Tibial nerve (tissue), 4 donors: ENCODE results near the gene GABRD. TPM values are rescaled to one million over a fixed set of nuclear protein-coding genes. Genes with fewer than 3 reads are reported as not detected.

Experiments
- DNase-seq, 2 donors: peaks; one replicate each; pipeline ENCODE4 v3.0.0-alpha.2; 2019; ENCODE audit warnings: low spot score in 2 of 2
- H3K27ac ChIP-seq, 4 donors: fragments of 200-600 bp; sonication (generic) in 3 of 4; one replicate each; pipeline ENCODE4 v1.5.1; 2017 to 2019; ENCODE audit warnings: mild to moderate bottlenecking in 1 of 4
- H3K27me3 ChIP-seq, 2 donors: fragments of 200-600 bp; sonication (generic) in 1 of 2; one replicate each; pipeline versions ENCODE4 v1.5.1 to v1.6.0; 2017 to 2019
- H3K36me3 ChIP-seq, 3 donors: fragments of 200-600 bp; sonication (generic); one replicate each; pipeline ENCODE4 v1.5.1; 2018 to 2019
- H3K4me1 ChIP-seq, 4 donors: fragments of 200-600 bp; sonication (generic) in 3 of 4; one replicate each; pipeline ENCODE4 v1.5.1; 2017 to 2019
- H3K4me3 ChIP-seq, 4 donors: fragments of 200-600 bp; sonication (generic) in 3 of 4; one replicate each; pipeline ENCODE4 v1.5.1; 2017 to 2019; ENCODE audit warnings: mild to moderate bottlenecking in 1 of 4, moderate library complexity in 1 of 4
- H3K9me3 ChIP-seq, 4 donors: fragments of 200-600 bp; sonication (generic) in 3 of 4; one replicate each; pipeline ENCODE4 v1.5.1; 2017 to 2019
- CTCF ChIP-seq, 5 experiments: fragments of 200-600 bp in 3 of 5; fragments of 450-650 bp in 2 of 5; sonication (generic) in 3 of 5; IDR thresholded peaks; one replicate each; pipeline ENCODE4 v1.5.1; 2016 to 2019; ENCODE audit warnings: antibody characterized with exemption in 5 of 5, mild to moderate bottlenecking in 3 of 5, moderate library complexity in 2 of 5
- EP300 ChIP-seq, 2 donors: sonication (generic); formaldehyde crosslinking; IDR thresholded peaks; one replicate each; pipeline ENCODE4 v1.6.1; 2017; ENCODE audit warnings: antibody characterized with exemption in 2 of 2, mild to moderate bottlenecking in 1 of 2
- POLR2A ChIP-seq, 2 donors: fragments of 450-650 bp; IDR thresholded peaks; one replicate each; pipeline ENCODE4 v1.6.1; 2017; ENCODE audit warnings: antibody characterized with exemption in 2 of 2, mild to moderate bottlenecking in 2 of 2, moderate library complexity in 2 of 2
- WGBS, 2 donors: methylation state at CpG; one replicate each; pipeline ENCODE4 v1.1.5; 2018; 5-methylcytosine and 5-hydroxymethylcytosine counted together
- total RNA-seq, 4 donors: library from RNA; depleted of rRNA; stranded (reverse); fragments of >200 nt; gene quantifications; one replicate each; pipeline ENCODE4 v1.1.0, GENCODE V29; 2016

Gene GABRD
- total RNA-seq, 4 donors from 2014 or later = 1.0 TPM; not detected in 3

GRCh38 chr1:2055911-2056575 is 36.9 kb downstream of the GABRD start:
- H3K4me3 ChIP-seq = no peak overlapping the region
- H3K4me1 ChIP-seq = peaks cover 0 to 1% (median 0%) of the 10 kb centered on the region in 4 donors
- no peaks in the 10 kb centered on the region for H3K36me3 ChIP-seq
- H3K27me3 ChIP-seq = peaks cover 0 to 28% of the 10 kb centered on the region in 2 donors
- no peak overlapping the region for H3K27ac ChIP-seq
- H3K9me3 ChIP-seq = no peaks in the 10 kb centered on the region
- TF ChIP-seq POLR2A (IDR thresholded peaks at IDR 0.05) (no peak), EP300 (IDR thresholded peaks at IDR 0.05) (no peak), CTCF (IDR thresholded peaks at IDR 0.05) (no peak)
- no peak for DNase-seq
- 87 to 89% methylated on average over 25 to 29 of the region's 29 CpGs for WGBS, 2 donors

DNA sequence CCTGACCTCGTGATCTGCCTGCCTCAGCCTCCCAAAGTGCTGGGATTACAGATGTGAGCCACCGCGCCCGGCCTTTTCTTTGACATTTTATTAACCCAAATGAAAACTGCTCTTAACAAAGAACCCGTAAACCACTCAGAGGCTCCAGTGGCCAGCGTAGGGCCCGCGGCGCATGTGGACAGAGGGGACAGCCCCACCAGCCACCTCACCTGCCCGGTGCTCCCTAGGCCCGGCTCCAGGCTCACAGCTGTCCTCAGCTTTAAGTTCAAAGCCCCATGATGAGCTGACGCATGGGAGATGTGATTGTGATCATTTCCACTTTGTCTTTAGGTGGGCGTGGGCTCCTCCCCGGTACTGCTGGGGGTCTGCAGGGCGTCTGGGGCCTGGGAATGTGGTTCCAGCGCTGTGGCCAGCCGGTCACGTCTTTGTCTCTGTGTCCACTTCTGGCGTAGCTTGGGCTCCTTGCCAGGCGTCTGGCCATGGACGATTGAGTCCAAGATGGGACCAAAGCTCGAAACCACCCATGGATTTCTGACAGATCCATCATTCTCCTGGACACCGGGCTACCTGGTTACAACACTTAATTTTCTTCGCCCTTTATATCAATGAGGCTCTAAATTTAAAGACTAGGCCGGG is 37.9 kb downstream of the GABRD start:
- H3K4me1 ChIP-seq = no peaks in the 10 kb centered on the region
- TF ChIP-seq CTCF (IDR thresholded peaks at IDR 0.05) (no peak), EP300 (IDR thresholded peaks at IDR 0.05) (no peak), POLR2A (IDR thresholded peaks at IDR 0.05) (no peak)
- no peak overlapping the region for H3K4me3 ChIP-seq
- H3K9me3 ChIP-seq = no peaks in the 10 kb centered on the region
- H3K27me3 ChIP-seq = peaks cover 0 to 22% of the 10 kb centered on the region in 2 donors
- WGBS, 2 donors = 90 to 92% methylated on average over 25 of the region's 25 CpGs
- no peaks in the 10 kb centered on the region for H3K36me3 ChIP-seq
- DNase-seq = no peak
- no peak overlapping the region for H3K27ac ChIP-seq

- no peak for DNase-seq
- 81 to 82% methylated on average over 33 to 35 of the region's 35 CpGs for WGBS, 2 donors
- no peak overlapping the region for H3K4me3 ChIP-seq
- H3K4me1 ChIP-seq = no peaks in the 10 kb centered on the region
- TF ChIP-seq POLR2A (IDR thresholded peaks at IDR 0.05) = no peak
- TF ChIP-seq EP300 (IDR thresholded peaks at IDR 0.05) = no peak
- TF ChIP-seq CTCF (IDR thresholded peaks at IDR 0.05) = no peak
- H3K9me3 ChIP-seq = peaks cover 0 to 10% (median 0%) of the 10 kb centered on the region in 4 donors
- peaks cover 0 to 5% of the 10 kb centered on the region in 2 donors for H3K27me3 ChIP-seq
- no peaks in the 10 kb centered on the region for H3K36me3 ChIP-seq
- H3K27ac ChIP-seq = no peak overlapping the region
These were observed 40.3 kb downstream of the GABRD start for GRCh38 chr1:2059290-2059953.

DNA sequence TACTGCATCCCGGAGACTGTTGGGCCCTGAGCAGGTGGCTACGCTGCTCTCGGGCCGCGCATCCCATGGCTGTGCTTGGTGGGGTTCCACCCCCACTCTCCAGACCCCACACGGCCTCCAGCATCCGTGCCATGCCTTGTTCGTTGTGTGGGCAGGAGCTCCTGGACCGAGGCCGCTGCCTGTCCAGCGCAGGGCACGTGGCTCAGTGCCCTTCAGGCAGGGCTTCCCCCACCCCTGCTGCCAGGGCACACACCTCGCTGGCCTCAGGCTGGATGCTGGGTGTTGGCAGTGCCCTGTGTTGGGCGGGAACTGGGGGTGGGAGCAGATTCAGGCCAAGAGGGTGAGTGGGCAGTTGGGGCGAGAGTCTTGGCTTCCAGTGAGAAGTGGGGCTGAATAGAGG is 40.9 kb downstream of the GABRD start:
- H3K4me3 ChIP-seq = no peak overlapping the region
- H3K9me3 ChIP-seq = peaks cover 0 to 16% (median 0%) of the 10 kb centered on the region in 4 donors
- H3K4me1 ChIP-seq = no peaks in the 10 kb centered on the region
- peaks cover 0 to 5% of the 10 kb centered on the region in 2 donors for H3K27me3 ChIP-seq
- DNase-seq = no peak
- H3K27ac ChIP-seq = no peak overlapping the region
- WGBS, 2 donors = 55 to 65% methylated on average over 15 of the region's 15 CpGs
- no peaks in the 10 kb centered on the region for H3K36me3 ChIP-seq
- TF ChIP-seq POLR2A (IDR thresholded peaks at IDR 0.05) = no peak
- TF ChIP-seq CTCF (IDR thresholded peaks at IDR 0.05) = no peak
- no peak for TF ChIP-seq EP300 (IDR thresholded peaks at IDR 0.05)

DNA sequence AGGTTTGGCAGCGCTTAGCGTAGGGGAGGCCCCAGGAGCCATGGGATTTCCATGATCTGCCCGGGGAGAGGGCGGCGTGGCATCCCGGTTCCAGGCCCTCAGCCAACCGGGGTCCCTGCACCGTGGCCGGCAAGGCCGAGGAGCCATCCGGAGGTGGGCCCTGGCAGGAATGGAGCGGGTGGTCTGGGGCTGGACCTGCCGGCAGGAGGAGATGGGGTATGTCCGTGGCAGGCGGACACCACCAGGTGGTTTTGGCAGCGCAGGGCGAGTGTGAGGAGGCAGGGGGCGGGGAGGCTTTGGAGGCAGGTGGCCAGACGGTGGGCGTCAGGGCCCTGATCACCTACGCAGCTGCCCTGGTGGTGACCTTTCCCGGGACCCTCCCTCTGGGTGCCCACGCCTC is 41.4 kb downstream of the GABRD start:
- 82 to 91% methylated on average over 7 to 22 of the region's 23 CpGs for WGBS, 2 donors
- no peak overlapping the region for H3K27ac ChIP-seq
- no peak overlapping the region for H3K4me3 ChIP-seq
- no peaks in the 10 kb centered on the region for H3K4me1 ChIP-seq
- DNase-seq = no peak
- no peaks in the 10 kb centered on the region for H3K36me3 ChIP-seq
- peaks cover 0 to 5% of the 10 kb centered on the region in 2 donors for H3K27me3 ChIP-seq
- H3K9me3 ChIP-seq = peaks cover 0 to 21% (median 0%) of the 10 kb centered on the region in 4 donors
- TF ChIP-seq EP300 (IDR thresholded peaks at IDR 0.05) (no peak), POLR2A (IDR thresholded peaks at IDR 0.05) (no peak), CTCF (IDR thresholded peaks at IDR 0.05) (no peak)
